ENCODE data around the gene OCA2.
A peak's percentile ranks its signal among the peaks of the same experiment; 100 is the strongest.
"Not testable (repeated sequence)": the region's sequence is repeated elsewhere in the genome, so short reads cannot be mapped to it uniquely, and the experiment has no call there.

The OCA2 gene

GRCh38 chr15:27993544-27993943, 105.6 kb downstream of the OCA2 start:
- no peak for DNase-seq

- DNase-seq: peak; percentile 37
Measured at GRCh38 chr15:27990521-27991515, 108.3 kb downstream of the OCA2 start.

GRCh38 chr15:27989838-27990237, 109.3 kb downstream of the OCA2 start:
- DNase-seq: no peak

- DNase-seq: no peak
Measured at GRCh38 chr15:27989427-27989826, 109.7 kb downstream of the OCA2 start.

- DNase-seq: no peak
Measured at GRCh38 chr15:27985099-27985498, 114.0 kb downstream of the OCA2 start.

- no peak for DNase-seq
Measured at GRCh38 chr15:27983496-27983895, 115.6 kb downstream of the OCA2 start.

- no peak for DNase-seq
Measured at GRCh38 chr15:27977696-27978095, 121.4 kb downstream of the OCA2 start.

- DNase-seq: no peak
Measured at GRCh38 chr15:27973886-27974285, 125.2 kb downstream of the OCA2 start.

GRCh38 chr15:27970661-27971392, 128.3 kb downstream of the OCA2 start:
- DNase-seq: no peak

GRCh38 chr15:27967541-27967940, 131.6 kb downstream of the OCA2 start:
- no peak for DNase-seq

- DNase-seq: no peak
Measured at GRCh38 chr15:27965546-27965945, 133.6 kb downstream of the OCA2 start.

- DNase-seq: no peak
Measured at GRCh38 chr15:27961801-27962200, 137.3 kb downstream of the OCA2 start.

- no peak for DNase-seq
Measured at GRCh38 chr15:27958911-27959578, 140.1 kb downstream of the OCA2 start.

GRCh38 chr15:27956285-27956684, 142.8 kb downstream of the OCA2 start:
- no peak for DNase-seq

- no peak for DNase-seq
Measured at GRCh38 chr15:27955087-27955486, 144.0 kb downstream of the OCA2 start.

- DNase-seq: not testable (repeated sequence)
Measured at GRCh38 chr15:27952593-27952992, 146.5 kb downstream of the OCA2 start.

GRCh38 chr15:27951191-27951890, 147.8 kb downstream of the OCA2 start:
- no peak for DNase-seq

- no peak for DNase-seq
Measured at GRCh38 chr15:27949089-27949488, 150.0 kb downstream of the OCA2 start.

- no peak for DNase-seq
Measured at GRCh38 chr15:27939246-27939645, 159.9 kb downstream of the OCA2 start.

GRCh38 chr15:27937851-27938250, 161.3 kb downstream of the OCA2 start:
- no peak for DNase-seq

- no peak for DNase-seq
Measured at GRCh38 chr15:27936164-27936563, 163.0 kb downstream of the OCA2 start.

GRCh38 chr15:27935328-27935727, 163.8 kb downstream of the OCA2 start:
- no peak for DNase-seq

- no peak for DNase-seq
Measured at GRCh38 chr15:27934782-27935181, 164.3 kb downstream of the OCA2 start.
